Suppressor macrophage (primary cell): ENCODE results near the gene RHBDL1.

Experiments
- DNase-seq, 4 experiments: peaks; one replicate each; pipeline ENCODE4 v3.0.0-alpha.2; 2020 to 2022
- total RNA-seq, 17 experiments: gene quantifications; one replicate each; lab custom pipeline; 2026; ENCODE audit warnings: mixed read lengths in 6 of 17, inconsistent platforms in 3 of 17; lab: John Stamatoyannopoulos, UW

The RHBDL1 gene
- total RNA-seq: 0 to 1.2 (median 0.17) reads per million in 17 experiments

DNA sequence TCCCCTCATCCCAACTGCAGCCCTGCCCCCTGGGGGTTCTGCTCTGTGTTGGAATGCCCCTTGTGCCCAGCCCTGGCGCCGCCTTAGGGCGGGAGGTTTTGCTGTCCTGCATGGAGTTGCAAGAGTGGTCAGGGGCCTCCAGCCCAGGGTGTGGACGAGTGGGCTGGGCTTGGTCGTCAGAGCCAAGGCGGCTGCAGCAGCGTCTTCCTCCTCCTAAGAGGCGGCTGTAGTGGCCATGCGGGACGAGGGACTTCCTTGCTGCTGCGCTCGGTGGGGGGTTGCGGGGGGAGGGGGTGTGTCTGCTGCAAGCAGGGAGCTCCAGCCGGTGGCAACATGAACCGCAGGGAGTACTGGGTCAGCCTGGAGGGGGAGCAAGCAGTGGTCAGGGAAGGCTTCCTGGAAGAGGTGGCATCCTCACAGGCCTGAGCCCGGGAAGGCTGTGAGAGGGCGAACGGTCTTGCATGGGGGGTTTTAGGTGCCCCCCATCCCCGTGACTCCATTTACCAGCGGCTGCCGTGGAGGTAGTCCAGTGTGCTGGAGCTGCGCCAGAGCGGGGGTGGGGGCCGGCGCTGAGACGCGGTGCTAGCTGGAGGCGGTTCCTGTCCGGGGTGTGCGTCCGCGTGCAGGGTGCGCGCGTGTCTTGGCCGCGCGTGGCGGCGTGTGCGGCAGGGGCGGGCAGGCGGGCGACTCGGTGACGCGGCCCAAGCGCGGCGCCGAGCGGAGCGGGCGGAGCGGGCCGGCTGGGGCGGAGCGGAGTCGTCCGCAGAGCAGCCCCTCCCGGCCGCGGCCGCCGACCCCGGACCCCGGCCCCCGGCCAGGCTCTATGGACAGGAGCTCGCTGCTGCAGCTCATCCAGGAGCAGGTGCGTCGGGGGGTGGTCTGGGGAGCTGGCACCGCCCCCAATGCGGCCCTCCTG, at the start of gene RHBDL1:
RHBDL1 (plus strand) TSS at position 704 of the 916 bp plus-strand sequence; CDS start at position 824, 120 bp downstream.
- peak; percentile 33 to 74 (median 53) for DNase-seq

DNA sequence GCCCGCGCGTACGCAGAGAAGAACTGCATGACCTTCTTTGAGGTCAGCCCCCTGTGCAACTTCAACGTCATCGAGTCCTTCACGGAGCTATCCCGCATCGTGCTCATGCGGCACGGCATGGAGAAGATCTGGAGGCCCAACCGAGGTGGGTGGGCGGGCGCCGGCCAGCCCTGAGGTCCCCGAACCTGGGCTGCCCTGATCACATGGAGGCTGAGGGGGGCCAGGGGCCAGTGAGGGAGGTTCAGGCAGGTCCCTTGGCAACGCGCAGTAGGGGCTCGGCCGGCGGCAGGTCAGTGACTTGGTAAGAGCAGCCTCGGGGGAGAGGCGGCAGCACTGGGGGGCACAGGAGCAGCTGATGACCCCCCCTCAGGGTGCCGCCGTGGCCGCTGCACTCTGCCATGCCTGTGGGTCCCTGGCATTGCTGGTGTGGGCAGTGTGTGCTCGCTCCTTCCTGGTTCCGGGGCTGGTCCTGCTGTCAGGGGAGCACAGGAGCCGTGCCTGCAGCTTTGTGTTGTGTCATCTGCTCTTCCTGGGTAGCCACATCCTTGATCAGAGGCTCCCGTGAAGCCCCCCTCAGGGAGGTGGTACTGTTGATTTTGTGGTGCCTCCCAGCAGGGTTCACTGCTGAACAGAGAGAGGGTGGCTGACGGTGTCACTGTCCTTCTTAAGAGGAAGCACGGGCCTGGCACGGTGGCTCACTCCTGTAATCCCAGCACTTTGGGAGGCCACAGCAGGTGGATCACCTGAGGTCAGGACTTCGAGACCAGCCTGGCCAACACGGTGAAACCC, 49.3 kb upstream of the RHBDL1 start:
- DNase-seq: no peak

GRCh38 chr16:626787-627453, 48.6 kb upstream of the RHBDL1 start:
- DNase-seq: peak in 1 of 4 experiments; percentile 27

DNA sequence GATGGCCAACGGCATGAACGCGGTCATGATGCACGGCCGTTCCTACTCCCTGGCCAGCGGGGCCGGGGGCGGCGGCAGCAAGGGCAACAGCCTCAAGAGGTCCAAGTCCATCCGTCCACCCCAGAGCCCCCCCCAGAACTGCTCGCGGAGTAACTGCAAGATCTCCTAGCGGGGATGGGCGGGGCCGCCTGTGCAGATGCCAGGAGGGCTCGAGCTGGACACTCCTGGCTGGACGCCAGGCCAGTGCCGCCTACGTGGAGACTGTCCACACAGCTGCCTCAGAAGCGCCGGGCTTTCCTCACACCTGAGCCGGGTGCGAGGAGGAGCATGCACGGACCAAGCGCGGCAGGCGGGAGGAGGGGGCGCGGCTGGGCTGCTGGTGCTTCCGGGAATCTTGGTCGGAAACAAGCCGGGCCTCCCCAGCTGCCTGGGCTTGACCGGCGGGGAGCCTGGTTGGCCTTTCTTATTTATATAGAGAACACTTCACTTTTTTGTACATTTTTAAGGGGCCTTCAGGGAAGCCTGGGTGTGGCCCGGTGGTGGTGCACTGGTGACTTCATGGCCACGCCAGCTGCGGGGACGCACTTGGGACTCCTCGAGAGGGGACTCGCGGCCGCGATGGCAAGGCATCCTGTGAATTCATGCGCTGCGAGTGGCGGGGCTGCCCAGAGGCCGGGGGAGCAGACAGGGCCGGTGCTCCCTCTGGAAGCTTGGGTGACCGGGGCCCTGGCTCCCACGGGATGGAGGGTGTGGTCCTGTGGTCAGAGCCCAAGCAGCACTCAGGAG, 47.8 kb upstream of the RHBDL1 start:
- no peak for DNase-seq

- no peak for DNase-seq
Measured at GRCh38 chr16:628321-629061, 47.0 kb upstream of the RHBDL1 start.

- DNase-seq: no peak
Measured at GRCh38 chr16:629185-629832, 46.2 kb upstream of the RHBDL1 start.

DNA sequence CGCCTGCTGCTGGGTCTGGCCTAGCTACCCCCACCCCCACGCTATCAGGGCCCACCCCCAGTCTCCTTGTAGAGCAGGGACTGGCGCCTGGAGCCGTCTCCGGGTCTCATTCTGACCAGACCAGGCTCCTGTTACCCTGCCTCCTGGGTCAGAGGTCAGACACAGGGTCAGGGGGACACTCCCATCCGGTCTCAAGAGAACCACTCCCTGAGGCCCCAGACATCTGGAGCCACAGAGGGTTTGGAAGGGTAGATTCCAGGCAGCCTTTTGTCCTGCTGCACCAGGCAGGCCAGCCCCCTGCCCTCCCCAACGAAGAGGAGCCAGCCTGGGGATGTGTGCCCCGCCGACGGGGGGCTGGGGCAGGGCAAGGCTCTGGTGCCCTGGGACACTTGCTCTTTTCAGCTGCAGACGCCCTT, 45.6 kb upstream of the RHBDL1 start:
- no peak for DNase-seq

GRCh38 chr16:630249-630814, 45.1 kb upstream of the RHBDL1 start:
- peak; percentile 13 to 47 (median 31) for DNase-seq

- DNase-seq: no peak
Measured at GRCh38 chr16:630815-631405, 44.6 kb upstream of the RHBDL1 start, which contains the start of gene WFIKKN1. TSS of gene WFIKKN1 (plus strand) at chr16:630985. CDS start at chr16:631254, 269 bp downstream.

DNA sequence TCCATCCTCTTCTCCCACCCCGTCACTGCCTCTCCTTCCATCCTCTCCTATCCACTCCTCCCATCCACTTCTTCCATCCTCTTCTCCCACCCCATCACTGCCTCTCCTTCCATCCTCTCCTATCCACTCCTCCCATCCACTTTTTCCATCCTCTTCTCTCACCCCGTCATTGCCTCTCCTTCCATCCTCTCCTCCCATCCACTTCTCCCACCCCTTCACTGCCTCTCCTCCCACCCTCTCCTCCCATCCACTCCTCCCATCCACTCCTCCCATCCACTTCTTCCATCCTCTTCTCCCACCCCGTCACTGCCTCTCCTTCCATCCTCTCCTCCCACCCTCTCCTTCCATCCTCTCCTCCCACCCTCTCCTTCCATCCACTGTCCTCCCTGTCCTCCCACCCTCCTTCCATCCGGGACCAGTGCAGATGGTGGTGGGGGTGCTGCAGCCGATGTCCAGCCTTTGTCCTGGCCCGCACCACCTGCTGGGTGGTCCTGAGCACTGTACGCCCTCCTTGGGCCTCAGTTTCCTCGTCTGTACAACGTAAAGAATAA, 43.6 kb upstream of the RHBDL1 start:
- DNase-seq: no peak

- DNase-seq: no peak
Measured at GRCh38 chr16:632486-633335, 42.8 kb upstream of the RHBDL1 start.

DNA sequence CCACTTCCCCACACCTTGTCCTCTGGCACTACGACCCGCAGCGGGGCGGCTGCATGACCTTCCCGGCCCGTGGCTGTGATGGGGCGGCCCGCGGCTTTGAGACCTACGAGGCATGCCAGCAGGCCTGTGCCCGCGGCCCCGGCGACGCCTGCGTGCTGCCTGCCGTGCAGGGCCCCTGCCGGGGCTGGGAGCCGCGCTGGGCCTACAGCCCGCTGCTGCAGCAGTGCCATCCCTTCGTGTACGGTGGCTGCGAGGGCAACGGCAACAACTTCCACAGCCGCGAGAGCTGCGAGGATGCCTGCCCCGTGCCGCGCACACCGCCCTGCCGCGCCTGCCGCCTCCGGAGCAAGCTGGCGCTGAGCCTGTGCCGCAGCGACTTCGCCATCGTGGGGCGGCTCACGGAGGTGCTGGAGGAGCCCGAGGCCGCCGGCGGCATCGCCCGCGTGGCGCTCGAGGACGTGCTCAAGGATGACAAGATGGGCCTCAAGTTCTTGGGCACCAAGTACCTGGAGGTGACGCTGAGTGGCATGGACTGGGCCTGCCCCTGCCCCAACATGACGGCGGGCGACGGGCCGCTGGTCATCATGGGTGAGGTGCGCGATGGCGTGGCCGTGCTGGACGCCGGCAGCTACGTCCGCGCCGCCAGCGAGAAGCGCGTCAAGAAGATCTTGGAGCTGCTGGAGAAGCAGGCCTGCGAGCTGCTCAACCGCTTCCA, 42.0 kb upstream of the RHBDL1 start:
- DNase-seq: no peak

- DNase-seq: no peak
Measured at GRCh38 chr16:634051-634670, 41.3 kb upstream of the RHBDL1 start.

GRCh38 chr16:634996-635395, 40.5 kb upstream of the RHBDL1 start:
- DNase-seq: no peak

- DNase-seq: no peak
Measured at GRCh38 chr16:635573-636205, 39.8 kb upstream of the RHBDL1 start.

GRCh38 chr16:636206-637080, 39.0 kb upstream of the RHBDL1 start, which contains the start of gene METTL26:
TSS of gene METTL26 (minus strand) at chr16:636305. CDS start at chr16:636290, 15 bp downstream.
- DNase-seq: peak; percentile 96 to 98 (median 98)
